ENCODE data around the gene HSD3B7.

- TF ChIP-seq MAZ (IDR thresholded peaks at IDR 0.05; ENCODE audit: borderline replicate concordance, low read depth, low read length) (no peak), CTCF (conservative IDR thresholded peaks at IDR 0.05; ENCODE audit: low read depth, low read length) (no peak), SMC3 (IDR thresholded peaks at IDR 0.05; ENCODE audit: low read depth, low read length) (no peak), USF2 (IDR thresholded peaks at IDR 0.05; ENCODE audit: low read depth, low read length) (no peak), MXI1 (IDR thresholded peaks at IDR 0.05; ENCODE audit: borderline replicate concordance, low read depth, low read length) (no peak), CEBPB (IDR thresholded peaks at IDR 0.05; ENCODE audit: low read depth, low read length) (no peak), POLR2A (IDR thresholded peaks at IDR 0.05; ENCODE audit: low read depth, low read length) (no peak), NFE2L2 (IDR thresholded peaks at IDR 0.05; ENCODE audit: low read depth, low read length) (no peak), RFX5 (IDR thresholded peaks at IDR 0.05; ENCODE audit: low read depth, low read length) (no peak)
Observed at GRCh38 chr16:31007684-31008083, 22.7 kb downstream of the HSD3B7 start.
